Measurements from ENCODE around the gene MED12.
A peak's percentile ranks its signal among the peaks of the same experiment; 100 is the strongest.

Gene MED12

DNA sequence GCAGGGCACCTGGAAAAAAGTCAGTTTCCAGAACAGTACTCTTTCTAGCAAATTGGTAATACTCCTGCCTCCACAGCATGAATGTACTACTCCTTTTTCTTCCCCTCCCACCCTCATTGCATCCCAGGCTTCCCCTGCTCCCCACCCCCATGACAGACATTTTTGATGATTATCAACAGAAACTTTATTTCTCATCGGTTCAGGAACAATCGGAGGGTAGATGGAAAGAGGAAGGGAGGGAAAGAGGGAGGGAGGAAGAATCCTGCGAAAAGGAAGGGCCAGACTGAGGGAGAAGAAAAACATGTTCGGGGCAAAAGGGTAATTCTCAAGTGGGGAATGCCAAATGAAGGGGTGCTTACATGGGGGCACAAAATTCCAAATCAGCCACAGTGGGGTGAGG lies 11.2 kb upstream of the MED12 start:
- DNase-seq (ENCODE audit: low read depth), result no peak

GRCh38 chrX:71107762-71108360 lies 10.5 kb upstream of the MED12 start:
- no peak for DNase-seq (ENCODE audit: low read depth)

GRCh38 chrX:71109051-71109450 lies 9.3 kb upstream of the MED12 start:
- DNase-seq (ENCODE audit: low read depth), result no peak

GRCh38 chrX:71111141-71111843 lies 7.1 kb upstream of the MED12 start, which contains the start of gene IL2RG:
Gene IL2RG, minus strand, starts transcription at chrX:71111577. Its CDS starts 38 bp downstream, at chrX:71111539.
- peak; percentile 56 for DNase-seq (ENCODE audit: low read depth)

DNA sequence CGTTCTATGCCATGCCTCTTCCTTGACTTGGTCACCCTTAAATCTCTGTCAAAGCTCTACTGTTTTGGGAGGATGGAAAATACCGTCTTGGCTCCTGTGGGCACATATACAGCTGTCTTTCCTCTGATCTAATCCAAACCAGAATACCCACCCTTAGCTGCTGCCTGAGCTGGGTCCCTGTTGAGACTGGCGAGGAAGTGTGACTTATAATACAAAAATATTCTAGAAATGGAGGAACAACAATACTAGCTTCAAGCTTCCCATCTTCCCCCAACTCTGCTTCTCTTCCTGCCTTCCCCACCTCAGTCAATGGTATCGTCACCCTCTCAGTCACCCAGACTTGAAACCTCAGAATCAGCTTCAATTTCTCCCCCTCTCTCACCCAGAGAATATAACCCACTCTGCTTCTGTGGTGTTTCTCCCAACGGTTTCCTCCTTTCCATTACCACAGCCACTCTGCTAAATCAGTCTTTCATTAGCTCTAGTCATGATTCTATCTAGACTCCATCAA lies 6.4 kb upstream of the MED12 start:
- DNase-seq (ENCODE audit: low read depth), result no peak

- no peak for DNase-seq (ENCODE audit: low read depth)
Observed at GRCh38 chrX:71117358-71117757, 1.0 kb upstream of the MED12 start.

- DNase-seq (ENCODE audit: low read depth), result no peak
Observed at GRCh38 chrX:71118985-71119535, 664 bp downstream of the MED12 start.

- no peak for DNase-seq (ENCODE audit: low read depth)
Observed at GRCh38 chrX:71128166-71128833, 9.9 kb downstream of the MED12 start.

GRCh38 chrX:71128915-71129765 lies 10.7 kb downstream of the MED12 start:
- peak; percentile 60 for DNase-seq (ENCODE audit: low read depth)

- DNase-seq (ENCODE audit: low read depth), result no peak
Observed at GRCh38 chrX:71131510-71131909, 13.1 kb downstream of the MED12 start.

DNA sequence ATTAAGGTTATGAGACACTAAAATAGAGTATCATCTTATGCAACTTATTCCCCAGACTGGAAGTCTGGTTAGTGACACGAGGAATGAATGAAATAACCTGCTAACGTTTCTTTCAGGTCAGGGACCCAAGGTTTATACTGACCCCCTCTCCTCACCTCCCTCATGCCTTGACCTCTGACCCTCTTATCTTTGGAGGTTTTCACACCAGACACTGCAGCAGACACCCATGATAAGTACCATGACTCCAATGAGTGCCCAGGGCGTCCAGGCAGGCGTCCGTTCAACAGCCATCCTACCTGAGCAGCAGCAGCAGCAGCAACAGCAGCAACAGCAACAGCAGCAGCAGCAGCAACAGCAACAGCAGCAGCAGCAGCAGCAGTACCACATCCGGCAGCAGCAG lies 22.0 kb downstream of the MED12 start:
- DNase-seq (ENCODE audit: low read depth), result no peak

DNA sequence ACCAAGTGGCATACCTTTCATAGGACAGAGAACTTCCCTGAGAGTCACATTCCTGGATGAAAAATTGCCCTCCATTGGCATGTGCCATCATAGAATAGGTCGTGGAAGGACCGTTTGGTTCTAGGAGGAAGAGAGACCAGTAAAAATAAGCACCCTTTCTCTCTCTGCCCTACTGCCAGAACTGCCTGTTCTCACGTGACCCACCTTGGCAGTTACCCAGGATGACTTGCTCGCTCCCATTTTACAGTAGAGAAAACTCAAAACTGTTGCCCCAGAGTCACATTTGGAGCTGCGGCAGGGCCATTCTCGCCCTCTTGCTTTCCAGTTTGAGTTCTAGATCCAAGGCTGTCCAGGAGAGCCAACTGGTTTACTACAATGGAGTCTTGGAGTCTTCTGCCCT lies 25.1 kb downstream of the MED12 start:
- no peak for DNase-seq (ENCODE audit: low read depth)

DNA sequence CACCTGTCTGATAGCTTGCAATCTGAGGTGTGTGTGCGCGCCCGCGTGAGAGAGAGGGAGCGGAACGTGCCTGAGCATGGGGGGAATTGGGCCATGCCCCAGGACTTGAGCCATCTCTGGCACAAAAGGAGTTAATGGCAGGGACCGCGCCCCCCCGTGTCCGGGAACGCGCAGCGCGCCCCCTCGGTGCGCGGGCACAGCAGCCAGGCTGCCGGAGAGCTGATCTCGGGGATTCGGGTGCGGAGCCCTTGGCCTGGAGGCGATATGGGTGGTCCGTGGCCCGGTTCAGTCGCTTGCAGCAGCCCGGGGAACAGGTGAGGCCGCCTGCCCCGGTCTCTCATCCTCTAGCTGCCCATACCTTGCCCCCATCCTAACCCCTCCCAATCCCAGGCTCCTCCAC lies 26.3 kb downstream of the MED12 start, which contains the start of gene NLGN3:
Gene NLGN3 (plus strand): TSS at position 191 of the 400 bp plus-strand sequence. CDS start 2,909 bp downstream, outside the sequence.
- DNase-seq (ENCODE audit: low read depth), result no peak

DNA sequence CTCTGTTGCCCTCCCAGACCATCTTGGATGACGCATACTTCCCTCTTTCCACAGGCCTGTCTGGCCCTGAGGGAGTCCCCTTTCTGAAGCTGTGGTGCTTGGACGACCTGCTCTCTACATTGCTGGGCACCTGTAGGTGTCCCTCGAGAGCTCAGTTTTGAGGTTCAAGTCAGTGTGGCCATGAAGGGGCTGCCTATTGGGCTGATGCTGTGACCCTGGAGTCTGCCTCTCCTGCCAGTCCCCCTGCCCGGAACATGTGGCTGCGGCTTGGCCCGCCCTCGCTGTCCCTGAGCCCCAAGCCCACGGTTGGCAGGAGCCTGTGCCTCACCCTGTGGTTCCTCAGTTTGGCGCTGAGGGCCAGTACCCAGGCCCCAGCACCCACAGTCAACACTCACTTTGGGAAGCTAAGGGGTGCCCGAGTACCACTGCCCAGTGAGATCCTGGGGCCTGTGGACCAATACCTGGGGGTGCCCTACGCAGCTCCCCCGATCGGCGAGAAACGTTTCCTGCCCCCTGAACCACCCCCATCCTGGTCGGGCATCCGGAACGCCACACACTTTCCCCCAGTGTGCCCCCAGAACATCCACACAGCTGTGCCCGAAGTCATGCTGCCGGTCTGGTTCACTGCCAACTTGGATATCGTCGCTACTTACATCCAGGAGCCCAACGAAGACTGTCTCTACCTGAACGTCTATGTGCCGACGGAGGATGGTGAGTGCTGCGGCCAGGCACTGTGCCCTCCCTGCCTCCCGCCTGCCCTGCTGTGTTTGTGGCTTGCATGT lies 29.3 kb downstream of the MED12 start:
- DNase-seq (ENCODE audit: low read depth), result no peak

DNA sequence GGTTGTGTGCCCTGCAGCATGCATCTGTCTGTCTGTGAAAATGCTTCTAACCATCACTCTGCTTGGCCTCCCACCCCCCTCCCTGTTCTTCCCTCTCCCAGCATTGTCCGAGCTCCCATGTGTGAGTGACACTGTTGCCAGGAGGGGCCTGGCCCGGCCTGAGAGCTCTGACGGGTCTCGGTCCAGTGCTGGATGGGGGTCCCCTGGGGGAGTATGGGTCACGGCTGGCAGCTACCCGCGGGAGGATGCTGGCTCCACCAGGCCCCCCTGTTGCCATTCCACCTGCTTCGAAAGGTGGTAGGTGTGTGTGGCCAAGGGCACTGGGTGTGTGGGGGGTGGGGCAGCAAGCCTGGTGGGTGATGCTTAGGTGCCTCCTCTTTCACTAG lies 29.9 kb downstream of the MED12 start:
- no peak for DNase-seq (ENCODE audit: low read depth)

GRCh38 chrX:71151366-71151765 lies 33.0 kb downstream of the MED12 start:
- no peak for DNase-seq (ENCODE audit: low read depth)

DNA sequence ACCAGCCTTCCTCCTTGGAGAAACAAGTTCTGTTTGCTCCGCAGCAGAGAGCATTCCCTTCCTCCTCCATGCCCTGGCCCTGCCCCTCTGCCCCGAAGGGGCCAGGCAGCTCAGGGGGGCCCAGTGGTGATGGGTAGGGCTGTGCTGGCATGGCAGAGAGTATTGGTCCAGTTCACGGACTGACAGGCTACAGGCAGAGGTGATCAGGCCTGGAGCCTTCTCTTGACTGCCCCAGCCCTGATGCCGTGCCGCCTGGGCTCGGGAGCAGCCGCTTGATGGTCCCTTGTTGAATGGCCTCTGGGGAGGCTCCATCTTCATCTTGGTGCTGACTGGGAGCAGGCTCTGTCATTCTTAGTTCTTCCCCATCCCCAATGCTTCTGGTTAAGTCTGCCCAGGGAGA lies 35.8 kb downstream of the MED12 start:
- DNase-seq (ENCODE audit: low read depth), result no peak

DNA sequence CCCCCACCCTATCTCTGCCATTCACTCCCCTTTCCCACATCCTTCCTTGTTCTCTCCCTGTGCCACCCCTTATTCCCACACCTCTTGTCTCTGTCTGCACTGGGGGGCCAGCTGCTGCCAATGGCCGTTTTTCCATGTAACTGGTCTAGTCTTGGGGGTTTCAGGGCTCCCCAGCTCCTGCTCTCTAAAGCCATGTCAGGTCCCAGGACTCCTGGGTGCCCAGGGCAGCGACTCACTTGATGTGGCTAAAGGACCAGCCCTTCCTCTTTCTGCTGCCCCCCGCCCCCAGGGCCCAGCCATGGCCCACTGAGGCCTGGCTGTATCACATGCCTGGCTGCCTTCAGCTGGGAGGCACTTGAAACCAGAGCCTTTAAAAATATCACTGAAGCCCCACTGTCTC lies 36.2 kb downstream of the MED12 start:
- no peak for DNase-seq (ENCODE audit: low read depth)

GRCh38 chrX:71158603-71159002 lies 40.2 kb downstream of the MED12 start:
- no peak for DNase-seq (ENCODE audit: low read depth)

DNA sequence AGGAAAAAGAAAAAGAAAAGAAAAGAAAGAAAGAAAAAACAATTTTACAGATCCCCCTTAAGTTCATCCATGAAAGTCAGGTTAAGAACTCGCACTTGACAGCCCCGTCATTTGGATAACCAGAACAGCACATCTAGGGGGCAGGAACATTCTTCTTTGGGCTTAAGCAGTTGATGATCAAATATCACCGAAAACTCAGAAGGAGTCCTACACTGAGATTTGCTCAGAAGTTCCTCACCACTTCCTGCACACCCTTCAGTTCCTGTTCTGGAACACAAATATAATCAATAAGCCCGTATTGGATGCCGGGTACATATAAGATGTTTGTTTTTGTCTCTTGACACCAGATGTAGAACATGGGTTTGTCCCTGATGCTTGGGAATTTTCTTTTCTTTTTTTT lies 40.9 kb downstream of the MED12 start:
- DNase-seq (ENCODE audit: low read depth), result no peak

- DNase-seq (ENCODE audit: low read depth), result no peak
Observed at GRCh38 chrX:71160475-71160874, 42.1 kb downstream of the MED12 start.
